NK-92 treated with Interleukin-12 subunit alpha and Interleukin-12 subunit beta, amount 100 ng/mL, for 24 hours (cell line): Measurements from ENCODE around the gene PHKG2.

ENCODE experiments used
- DNase-seq: peaks from one replicate; lab custom pipeline; 2025; lab: John Stamatoyannopoulos, UW

The PHKG2 gene

GRCh38 chr16:30757316-30757715 lies 9.1 kb downstream of the PHKG2 start:
- DNase-seq, result no peak

DNA sequence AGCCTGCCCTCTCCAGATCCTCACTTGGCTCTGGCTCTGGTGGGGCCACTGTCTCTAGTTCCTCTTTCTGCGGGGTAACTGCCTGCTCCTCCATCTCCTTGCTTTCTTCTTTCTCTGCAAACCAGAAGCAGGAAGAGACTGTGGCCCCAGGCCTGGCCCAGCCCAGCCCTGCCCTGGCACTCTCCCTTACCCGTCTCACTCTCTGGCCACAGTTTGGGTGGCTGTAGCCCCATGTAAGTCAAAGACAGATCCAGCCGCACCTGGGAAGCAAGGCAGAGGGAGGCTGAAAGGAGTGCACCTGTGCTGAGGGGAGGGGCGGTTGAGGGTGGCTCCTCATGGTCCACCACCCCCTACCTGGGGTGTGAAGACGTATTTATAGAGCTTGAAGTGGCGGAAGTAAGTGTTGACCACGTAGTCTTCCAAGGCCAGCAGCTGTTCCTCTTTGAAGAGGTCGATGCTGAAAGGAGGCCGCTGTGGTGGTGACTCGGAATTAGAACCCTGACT lies 10.8 kb downstream of the PHKG2 start:
- DNase-seq, result no peak

- DNase-seq, result no peak
Measured at GRCh38 chr16:30760001-30760559, 11.9 kb downstream of the PHKG2 start.

GRCh38 chr16:30760577-30761426 lies 12.6 kb downstream of the PHKG2 start:
- no peak for DNase-seq

DNA sequence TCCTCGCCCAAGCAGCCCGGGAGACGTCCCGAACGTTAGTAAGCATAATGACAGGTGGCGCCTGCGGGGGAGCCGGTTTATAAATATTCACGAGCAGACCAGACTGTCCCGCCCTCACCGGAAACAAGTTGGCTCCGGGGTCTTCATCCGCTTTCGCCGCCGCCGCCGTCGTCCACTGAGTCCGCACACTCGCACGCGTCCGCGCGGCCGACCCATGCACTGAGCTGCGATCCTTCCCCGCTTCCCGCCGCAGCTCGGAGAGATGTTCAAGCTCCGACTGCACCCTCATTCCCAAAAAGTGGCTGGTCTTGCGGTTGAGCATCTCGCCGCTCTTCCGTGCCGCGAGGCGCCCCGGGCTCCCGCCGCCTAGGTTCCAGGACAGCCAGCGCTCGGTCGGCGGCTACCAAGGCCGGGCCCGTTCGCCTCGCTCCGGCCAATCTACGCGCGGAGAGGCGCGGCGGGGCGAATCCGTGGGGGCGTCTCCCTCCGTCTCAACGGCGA lies 13.3 kb downstream of the PHKG2 start:
- peak; percentile 26 for DNase-seq

- DNase-seq, result peak; percentile 93
Measured at GRCh38 chr16:30761928-30762902, 14.0 kb downstream of the PHKG2 start, which contains the start of the genes CFAP119 and RNF40. CFAP119 (minus strand) TSS chr16:30762062; CDS start chr16:30761748, 314 bp downstream. RNF40 (plus strand) TSS chr16:30762322; CDS start chr16:30762546, 224 bp downstream.

GRCh38 chr16:30762991-30763725 lies 14.9 kb downstream of the PHKG2 start:
- DNase-seq, result no peak

- DNase-seq, result no peak
Measured at GRCh38 chr16:30764086-30764485, 15.9 kb downstream of the PHKG2 start.

GRCh38 chr16:30764816-30765465 lies 16.7 kb downstream of the PHKG2 start:
- no peak for DNase-seq

DNA sequence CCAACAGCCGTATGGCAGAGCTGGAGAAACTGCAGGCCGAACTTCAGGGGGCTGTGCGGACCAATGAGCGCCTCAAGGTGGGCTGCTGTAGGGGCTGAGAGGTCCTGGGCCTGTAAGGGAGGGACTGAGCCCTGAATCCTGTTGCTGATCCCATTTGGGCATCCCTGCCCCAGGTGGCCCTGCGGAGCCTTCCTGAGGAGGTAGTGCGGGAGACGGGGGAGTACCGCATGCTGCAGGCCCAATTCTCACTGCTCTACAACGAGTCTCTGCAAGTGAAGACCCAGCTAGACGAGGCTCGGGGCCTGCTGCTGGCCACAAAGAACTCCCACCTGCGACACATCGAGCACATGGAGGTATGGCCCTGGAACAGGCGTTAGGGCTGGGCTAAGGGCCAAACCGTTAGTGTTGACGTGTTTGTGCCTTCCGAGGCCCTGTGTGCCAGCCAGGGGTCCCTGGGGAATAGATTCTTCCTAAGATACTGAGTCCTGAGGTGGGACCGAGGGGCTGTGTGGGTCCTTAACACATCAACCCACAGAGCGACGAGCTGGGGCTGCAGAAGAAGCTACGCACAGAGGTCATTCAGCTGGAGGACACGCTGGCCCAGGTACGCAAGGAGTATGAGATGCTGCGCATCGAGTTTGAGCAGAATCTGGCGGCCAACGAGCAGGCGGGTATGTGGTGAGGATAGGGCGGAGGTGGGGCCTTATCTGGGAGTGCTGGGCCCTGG lies 18.1 kb downstream of the PHKG2 start:
- no peak for DNase-seq

DNA sequence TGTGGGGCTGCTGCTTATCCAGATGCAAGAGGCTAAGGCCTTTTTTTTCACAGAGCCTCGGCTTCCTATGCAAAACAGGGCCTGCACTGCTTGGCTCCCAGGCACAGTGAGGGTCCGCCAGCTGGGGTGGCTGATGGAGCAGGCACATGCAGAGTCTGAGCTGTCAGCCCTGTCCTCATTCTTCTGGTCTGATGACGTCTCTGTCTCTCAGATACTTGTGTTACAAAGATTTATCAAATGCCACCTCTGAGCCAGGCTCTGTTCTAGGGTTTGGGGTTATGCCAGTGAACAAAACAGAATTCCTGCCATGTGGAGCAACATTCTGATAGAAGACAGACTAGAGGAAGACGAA lies 18.7 kb downstream of the PHKG2 start:
- no peak for DNase-seq

DNA sequence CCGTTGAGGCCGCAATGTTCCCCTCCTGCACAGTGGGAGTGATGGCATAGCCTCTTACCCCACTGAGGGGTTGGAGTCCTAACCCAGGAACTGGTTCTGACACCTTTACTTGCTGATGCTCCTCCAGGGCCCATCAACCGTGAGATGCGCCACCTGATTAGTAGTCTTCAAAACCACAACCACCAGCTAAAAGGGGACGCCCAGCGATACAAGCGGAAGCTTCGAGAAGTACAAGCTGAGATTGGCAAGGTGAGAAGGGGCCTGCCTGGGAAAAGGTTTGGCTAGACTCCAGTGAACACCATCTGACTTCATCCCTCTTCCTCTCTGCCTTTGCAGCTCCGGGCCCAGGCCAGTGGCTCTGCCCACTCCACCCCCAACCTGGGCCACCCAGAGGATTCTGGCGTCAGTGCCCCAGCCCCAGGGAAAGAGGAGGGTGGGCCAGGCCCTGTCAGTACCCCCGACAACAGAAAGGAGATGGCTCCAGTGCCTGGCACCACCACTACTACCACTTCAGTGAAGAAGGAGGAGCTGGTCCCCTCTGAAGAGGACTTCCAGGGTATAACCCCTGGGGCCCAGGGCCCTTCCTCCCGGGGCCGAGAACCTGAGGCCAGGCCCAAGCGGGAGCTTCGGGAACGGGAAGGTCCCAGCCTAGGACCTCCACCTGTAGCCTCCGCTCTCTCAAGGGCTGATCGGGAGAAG lies 19.7 kb downstream of the PHKG2 start:
- DNase-seq, result no peak

GRCh38 chr16:30768583-30769181 lies 20.5 kb downstream of the PHKG2 start:
- DNase-seq, result no peak

DNA sequence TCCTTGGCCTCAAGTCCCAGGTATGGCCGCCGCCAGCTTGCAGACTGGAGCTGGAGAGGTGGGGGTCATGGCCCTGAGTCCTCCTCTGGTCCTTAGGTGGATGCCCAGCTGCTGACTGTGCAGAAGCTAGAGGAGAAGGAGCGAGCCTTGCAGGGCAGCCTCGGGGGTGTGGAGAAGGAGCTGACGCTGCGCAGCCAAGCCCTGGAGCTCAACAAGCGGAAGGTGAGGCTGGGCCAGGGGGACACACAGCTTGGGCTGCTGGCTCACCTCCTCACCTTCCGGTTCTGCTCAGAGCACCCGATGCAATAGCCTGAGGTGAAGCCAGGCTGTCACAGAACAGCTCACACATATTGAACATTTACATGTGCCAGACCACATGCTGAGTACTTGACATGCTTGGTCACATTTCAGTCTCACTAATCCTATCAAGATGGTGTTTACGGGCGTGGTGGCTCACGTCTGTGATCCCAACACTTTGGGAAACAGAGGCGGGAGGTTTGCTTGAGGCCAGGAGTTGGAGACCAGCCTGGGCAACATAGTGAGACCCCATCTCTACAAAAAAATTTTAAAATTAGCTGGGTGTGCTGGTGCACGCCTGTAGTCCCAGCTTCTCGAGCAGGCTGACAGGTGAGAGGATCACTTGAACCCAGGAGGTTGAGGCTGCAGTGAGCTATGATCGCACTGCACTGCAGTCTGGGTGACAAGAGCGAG lies 21.3 kb downstream of the PHKG2 start:
- no peak for DNase-seq

DNA sequence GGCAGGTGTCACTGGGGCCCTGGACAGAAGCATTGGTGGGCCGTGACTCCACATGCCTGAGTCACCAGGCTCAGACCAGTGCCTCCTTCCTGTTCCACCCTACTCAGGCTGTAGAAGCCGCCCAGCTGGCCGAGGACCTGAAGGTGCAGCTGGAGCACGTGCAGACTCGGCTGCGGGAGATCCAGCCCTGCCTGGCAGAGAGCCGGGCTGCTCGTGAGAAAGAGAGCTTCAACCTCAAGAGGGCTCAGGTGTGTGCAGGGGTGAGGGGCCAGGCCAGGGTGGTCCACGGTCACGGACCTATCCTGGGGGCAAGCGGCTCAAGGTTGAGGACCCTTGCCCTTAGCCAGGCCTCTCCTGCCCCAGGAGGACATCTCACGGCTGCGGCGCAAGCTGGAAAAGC lies 23.5 kb downstream of the PHKG2 start:
- DNase-seq, result no peak

GRCh38 chr16:30773826-30774225 lies 25.6 kb downstream of the PHKG2 start:
- DNase-seq, result no peak

- no peak for DNase-seq
Measured at GRCh38 chr16:30774367-30775130, 26.3 kb downstream of the PHKG2 start.

GRCh38 chr16:30775131-30775391 lies 26.8 kb downstream of the PHKG2 start:
- no peak for DNase-seq
